Glutamatergic neuron (in vitro differentiated cells): ENCODE measurements around the gene KCTD15. TPM values are rescaled to one million over a fixed set of nuclear protein-coding genes. Genes with fewer than 3 reads are reported as not detected.

ENCODE experiments used
- DNase-seq: peaks from one replicate; pipeline ENCODE4 v3.0.0; 2022
- H3K27ac Mint-ChIP-seq: one replicate; pipeline ENCODE4 v1.8.0; 2020; ENCODE audit warnings: mild to moderate bottlenecking, mixed read lengths, inconsistent platforms; ENCODE audit not compliant: unreplicated experiment
- H3K27me3 Mint-ChIP-seq: one replicate; pipeline ENCODE4 v1.8.0; 2020; ENCODE audit warnings: mild to moderate bottlenecking, moderate library complexity, mixed read lengths, inconsistent platforms; ENCODE audit not compliant: unreplicated experiment
- H3K36me3 Mint-ChIP-seq: one replicate; pipeline ENCODE4 v1.8.0; 2020; ENCODE audit warnings: mild to moderate bottlenecking, mixed read lengths, inconsistent platforms; ENCODE audit not compliant: unreplicated experiment
- H3K4me1 Mint-ChIP-seq: one replicate; pipeline ENCODE4 v1.8.0; 2020; ENCODE audit warnings: mild to moderate bottlenecking, low read depth, mixed read lengths, inconsistent platforms; ENCODE audit not compliant: unreplicated experiment
- H3K4me3 Mint-ChIP-seq: one replicate; pipeline ENCODE4 v1.8.0; 2020; ENCODE audit warnings: mild to moderate bottlenecking, mixed read lengths, inconsistent platforms; ENCODE audit not compliant: unreplicated experiment
- H3K9me3 Mint-ChIP-seq: one replicate; pipeline ENCODE4 v1.8.0; 2020; ENCODE audit warnings: mild to moderate bottlenecking, moderate library complexity, mixed read lengths, inconsistent platforms; ENCODE audit not compliant: unreplicated experiment
- total RNA-seq: library from RNA; stranded (reverse); fragmentation: NEBNext Ultra II Directional; extraction: Animal tissue kit (Norgen Biotek cat#: 25700); gene quantifications from one replicate; pipeline ENCODE4 v1.2.1, GENCODE V29; 2021; ENCODE audit not compliant: unreplicated experiment
- TF ChIP-seq, protein P1 (sequence below): fragments of 200-600 bp; sonication (generic); IDR thresholded peaks from one replicate; pipeline ENCODE4 v1.5.0; 2021; ENCODE audit not compliant: partially characterized antibody, unreplicated experiment

KCTD15 gene
- total RNA-seq, 1 donor from 2014 or later, result 53.4 TPM

GRCh38 chr19:33795370-33796163, 1.1 kb upstream of the KCTD15 start:
- Mint-ChIP-seq H3K4me3 (peak overlapping the region; percentile 84), H3K27ac (peak overlapping the region; percentile 88), H3K9me3 (peaks cover 10% of the 10 kb centered on the region), H3K36me3 (no peaks in the 10 kb centered on the region), H3K27me3 (peaks cover 10% of the 10 kb centered on the region), H3K4me1 (peaks cover 27% of the 10 kb centered on the region)
- TF ChIP-seq, protein P1, sequence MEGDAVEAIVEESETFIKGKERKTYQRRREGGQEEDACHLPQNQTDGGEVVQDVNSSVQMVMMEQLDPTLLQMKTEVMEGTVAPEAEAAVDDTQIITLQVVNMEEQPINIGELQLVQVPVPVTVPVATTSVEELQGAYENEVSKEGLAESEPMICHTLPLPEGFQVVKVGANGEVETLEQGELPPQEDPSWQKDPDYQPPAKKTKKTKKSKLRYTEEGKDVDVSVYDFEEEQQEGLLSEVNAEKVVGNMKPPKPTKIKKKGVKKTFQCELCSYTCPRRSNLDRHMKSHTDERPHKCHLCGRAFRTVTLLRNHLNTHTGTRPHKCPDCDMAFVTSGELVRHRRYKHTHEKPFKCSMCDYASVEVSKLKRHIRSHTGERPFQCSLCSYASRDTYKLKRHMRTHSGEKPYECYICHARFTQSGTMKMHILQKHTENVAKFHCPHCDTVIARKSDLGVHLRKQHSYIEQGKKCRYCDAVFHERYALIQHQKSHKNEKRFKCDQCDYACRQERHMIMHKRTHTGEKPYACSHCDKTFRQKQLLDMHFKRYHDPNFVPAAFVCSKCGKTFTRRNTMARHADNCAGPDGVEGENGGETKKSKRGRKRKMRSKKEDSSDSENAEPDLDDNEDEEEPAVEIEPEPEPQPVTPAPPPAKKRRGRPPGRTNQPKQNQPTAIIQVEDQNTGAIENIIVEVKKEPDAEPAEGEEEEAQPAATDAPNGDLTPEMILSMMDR, result peak; percentile 96
- DNase-seq, result peak; percentile 93

- Mint-ChIP-seq H3K36me3 (no peaks in the 10 kb centered on the region), H3K27ac (peak overlapping the region; percentile 93), H3K9me3 (peaks cover 10% of the 10 kb centered on the region), H3K4me3 (peak overlapping the region; percentile 93), H3K27me3 (peaks cover 13% of the 10 kb centered on the region), H3K4me1 (peaks cover 35% of the 10 kb centered on the region)
- TF ChIP-seq, protein P1, result peak; percentile 7
- peak; percentile 70 for DNase-seq
These were observed 1.4 kb downstream of the KCTD15 start for GRCh38 chr19:33797802-33798671.

GRCh38 chr19:33798681-33799111, 2.0 kb downstream of the KCTD15 start:
- TF ChIP-seq, protein P1, result no peak
- peaks cover 10% of the 10 kb centered on the region for H3K9me3 Mint-ChIP-seq
- H3K4me3 Mint-ChIP-seq, result peak overlapping the region; percentile 88
- H3K4me1 Mint-ChIP-seq, result peaks cover 35% of the 10 kb centered on the region
- no peak for DNase-seq
- H3K27ac Mint-ChIP-seq, result peak overlapping the region; percentile 88
- H3K36me3 Mint-ChIP-seq, result no peaks in the 10 kb centered on the region
- H3K27me3 Mint-ChIP-seq, result peaks cover 13% of the 10 kb centered on the region

- peak overlapping the region; percentile 88 for H3K4me3 Mint-ChIP-seq
- peaks cover 35% of the 10 kb centered on the region for H3K4me1 Mint-ChIP-seq
- no peaks in the 10 kb centered on the region for H3K36me3 Mint-ChIP-seq
- DNase-seq, result no peak
- H3K27ac Mint-ChIP-seq, result peak overlapping the region; percentile 96
- H3K9me3 Mint-ChIP-seq, result peaks cover 10% of the 10 kb centered on the region
- TF ChIP-seq, protein P1, result no peak
- H3K27me3 Mint-ChIP-seq, result peaks cover 13% of the 10 kb centered on the region
These were observed 2.8 kb downstream of the KCTD15 start for GRCh38 chr19:33799476-33799875.
